NCI-H146 treated with DMSO at 0.1 percent for 48 hours (cell line): ENCODE results near the gene PCDHB11.
"Not testable (repeated sequence)": the region's sequence is repeated elsewhere in the genome, so short reads cannot be mapped to it uniquely, and the experiment has no call there.

Experiments
- DNase-seq: peaks from one replicate; lab custom pipeline; 2025; ENCODE audit not compliant: unreplicated experiment; lab: John Stamatoyannopoulos, UW

The PCDHB11 gene

GRCh38 chr5:141236516-141237313 lies 37.3 kb downstream of the PCDHB11 start:
- no peak for DNase-seq

GRCh38 chr5:141241496-141241895 lies 42.1 kb downstream of the PCDHB11 start:
- no peak for DNase-seq

- no peak for DNase-seq
Observed at GRCh38 chr5:141245250-141245717, 45.9 kb downstream of the PCDHB11 start, which contains the start of gene PCDHB15. Gene PCDHB15 (plus strand): TSS chr5:141245395. CDS start chr5:141245579, 184 bp downstream.

GRCh38 chr5:141246971-141247370 lies 47.5 kb downstream of the PCDHB11 start:
- DNase-seq: not testable (repeated sequence)

- not testable (repeated sequence) for DNase-seq
Observed at GRCh38 chr5:141247434-141247833, 48.0 kb downstream of the PCDHB11 start.

- no peak for DNase-seq
Observed at GRCh38 chr5:141250576-141250975, 51.1 kb downstream of the PCDHB11 start.
